Measurements from ENCODE around the gene ARL4C.

Gene ARL4C

DNA sequence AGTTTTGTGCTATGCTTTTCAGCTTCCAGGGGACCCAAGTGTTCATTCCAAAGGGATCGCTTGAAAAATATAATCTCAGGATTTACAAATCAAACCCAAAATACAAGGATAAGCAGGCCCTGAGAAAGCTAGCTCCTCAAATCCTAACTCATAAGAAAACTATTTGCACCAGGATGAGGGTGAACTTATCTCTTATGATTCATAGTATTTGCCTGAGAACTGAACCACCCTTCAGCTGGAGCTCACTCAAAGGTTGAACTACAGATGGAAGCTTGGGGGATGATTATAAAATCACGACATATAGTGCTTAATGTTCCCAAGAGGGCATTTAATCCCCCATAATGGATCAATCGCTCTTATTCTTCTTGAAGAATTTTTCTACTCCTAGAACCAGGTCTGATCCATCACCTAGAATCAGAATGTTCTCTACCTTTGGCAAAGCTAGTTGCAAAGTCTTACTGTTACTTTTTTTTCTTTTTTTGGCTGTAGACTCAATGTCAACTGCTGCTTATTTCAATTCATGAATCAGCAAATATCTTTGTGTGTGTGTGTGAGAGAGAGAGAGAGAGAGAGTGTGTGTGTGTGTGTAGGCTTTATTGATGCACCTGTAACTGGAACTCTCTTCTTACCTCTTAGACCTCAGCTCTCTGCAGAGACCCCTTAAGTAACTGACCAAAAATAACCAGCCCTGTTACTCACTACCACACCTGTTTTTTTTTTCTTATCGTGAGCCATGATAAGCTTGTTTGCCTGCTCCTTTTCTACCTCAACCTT, 44.8 kb downstream of the ARL4C start:
- Histone ChIP-seq H3K36me3 (ENCODE audit: low read length) (no peaks in the 10 kb centered on the region), H4K20me1 (ENCODE audit: low read depth, low read length) (no peaks in the 10 kb centered on the region), H3K27ac (ENCODE audit: low read depth, low read length) (no peak overlapping the region), H3K9me3 (ENCODE audit: insufficient read depth, low read length) (no peaks in the 10 kb centered on the region), H3F3A (ENCODE audit: insufficient read depth) (no peaks in the 10 kb centered on the region), H3K9me2 (replicated peaks; ENCODE audit: insufficient read depth, low read length) (no peaks in the 10 kb centered on the region), H2AFZ (ENCODE audit: low read depth, low read length, severe bottlenecking) (no peak overlapping the region), H3K9ac (ENCODE audit: low read length) (no peak overlapping the region), H3K4me2 (ENCODE audit: low read depth, low read length, poor library complexity, severe bottlenecking) (no peak overlapping the region), H3K27me3 (ENCODE audit: low read length) (no peaks in the 10 kb centered on the region), H3K4me3 (ENCODE audit: insufficient read depth, low read length, poor library complexity, severe bottlenecking) (no peak overlapping the region), H3K79me2 (ENCODE audit: insufficient read depth, low read length) (no peaks in the 10 kb centered on the region)
- TF ChIP-seq, protein P1, sequence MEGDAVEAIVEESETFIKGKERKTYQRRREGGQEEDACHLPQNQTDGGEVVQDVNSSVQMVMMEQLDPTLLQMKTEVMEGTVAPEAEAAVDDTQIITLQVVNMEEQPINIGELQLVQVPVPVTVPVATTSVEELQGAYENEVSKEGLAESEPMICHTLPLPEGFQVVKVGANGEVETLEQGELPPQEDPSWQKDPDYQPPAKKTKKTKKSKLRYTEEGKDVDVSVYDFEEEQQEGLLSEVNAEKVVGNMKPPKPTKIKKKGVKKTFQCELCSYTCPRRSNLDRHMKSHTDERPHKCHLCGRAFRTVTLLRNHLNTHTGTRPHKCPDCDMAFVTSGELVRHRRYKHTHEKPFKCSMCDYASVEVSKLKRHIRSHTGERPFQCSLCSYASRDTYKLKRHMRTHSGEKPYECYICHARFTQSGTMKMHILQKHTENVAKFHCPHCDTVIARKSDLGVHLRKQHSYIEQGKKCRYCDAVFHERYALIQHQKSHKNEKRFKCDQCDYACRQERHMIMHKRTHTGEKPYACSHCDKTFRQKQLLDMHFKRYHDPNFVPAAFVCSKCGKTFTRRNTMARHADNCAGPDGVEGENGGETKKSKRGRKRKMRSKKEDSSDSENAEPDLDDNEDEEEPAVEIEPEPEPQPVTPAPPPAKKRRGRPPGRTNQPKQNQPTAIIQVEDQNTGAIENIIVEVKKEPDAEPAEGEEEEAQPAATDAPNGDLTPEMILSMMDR (IDR thresholded peaks at IDR 0.05; ENCODE audit: insufficient read depth, low read length, poor library complexity, severe bottlenecking), result no peak
- TF ChIP-seq EZH2phosphoT487 (conservative IDR thresholded peaks at IDR 0.05; ENCODE audit: low read length), result no peak

DNA sequence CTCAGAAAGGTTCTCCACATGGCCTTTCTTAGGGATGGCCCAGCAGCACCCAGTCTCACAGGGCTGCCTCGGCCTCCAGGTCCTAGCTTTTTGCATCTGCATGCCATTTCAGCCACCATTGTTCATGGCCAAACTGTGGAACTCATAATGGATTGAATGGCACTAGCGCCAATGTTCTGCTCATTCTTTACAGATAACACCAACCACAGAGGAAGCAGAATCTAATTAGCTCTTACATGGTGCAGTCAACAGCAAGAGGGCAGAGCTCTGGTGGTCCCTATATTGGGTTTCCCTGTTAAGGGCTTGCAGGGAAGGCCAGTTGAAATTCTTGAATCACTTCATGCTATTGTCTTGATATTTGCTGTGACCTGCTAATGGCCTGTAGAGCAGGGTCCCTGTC, 45.6 kb downstream of the ARL4C start:
- H3K9ac ChIP-seq (ENCODE audit: low read length), result no peak overlapping the region
- no peaks in the 10 kb centered on the region for H4K20me1 ChIP-seq (ENCODE audit: low read depth, low read length)
- H3K9me3 ChIP-seq (ENCODE audit: insufficient read depth, low read length), result no peaks in the 10 kb centered on the region
- no peak overlapping the region for H3K27ac ChIP-seq (ENCODE audit: low read depth, low read length)
- H3K36me3 ChIP-seq (ENCODE audit: low read length), result no peaks in the 10 kb centered on the region
- H3F3A ChIP-seq (ENCODE audit: insufficient read depth), result no peaks in the 10 kb centered on the region
- no peaks in the 10 kb centered on the region for H3K27me3 ChIP-seq (ENCODE audit: low read length)
- H3K4me2 ChIP-seq (ENCODE audit: low read depth, low read length, poor library complexity, severe bottlenecking), result no peak overlapping the region
- H3K9me2 ChIP-seq (replicated peaks; ENCODE audit: insufficient read depth, low read length), result no peaks in the 10 kb centered on the region
- H3K4me3 ChIP-seq (ENCODE audit: insufficient read depth, low read length, poor library complexity, severe bottlenecking), result no peak overlapping the region
- TF ChIP-seq EZH2phosphoT487 (conservative IDR thresholded peaks at IDR 0.05; ENCODE audit: low read length), result no peak
- TF ChIP-seq, protein P1 (IDR thresholded peaks at IDR 0.05; ENCODE audit: insufficient read depth, low read length, poor library complexity, severe bottlenecking), result no peak
- no peak overlapping the region for H2AFZ ChIP-seq (ENCODE audit: low read depth, low read length, severe bottlenecking)
- H3K79me2 ChIP-seq (ENCODE audit: insufficient read depth, low read length), result no peaks in the 10 kb centered on the region

DNA sequence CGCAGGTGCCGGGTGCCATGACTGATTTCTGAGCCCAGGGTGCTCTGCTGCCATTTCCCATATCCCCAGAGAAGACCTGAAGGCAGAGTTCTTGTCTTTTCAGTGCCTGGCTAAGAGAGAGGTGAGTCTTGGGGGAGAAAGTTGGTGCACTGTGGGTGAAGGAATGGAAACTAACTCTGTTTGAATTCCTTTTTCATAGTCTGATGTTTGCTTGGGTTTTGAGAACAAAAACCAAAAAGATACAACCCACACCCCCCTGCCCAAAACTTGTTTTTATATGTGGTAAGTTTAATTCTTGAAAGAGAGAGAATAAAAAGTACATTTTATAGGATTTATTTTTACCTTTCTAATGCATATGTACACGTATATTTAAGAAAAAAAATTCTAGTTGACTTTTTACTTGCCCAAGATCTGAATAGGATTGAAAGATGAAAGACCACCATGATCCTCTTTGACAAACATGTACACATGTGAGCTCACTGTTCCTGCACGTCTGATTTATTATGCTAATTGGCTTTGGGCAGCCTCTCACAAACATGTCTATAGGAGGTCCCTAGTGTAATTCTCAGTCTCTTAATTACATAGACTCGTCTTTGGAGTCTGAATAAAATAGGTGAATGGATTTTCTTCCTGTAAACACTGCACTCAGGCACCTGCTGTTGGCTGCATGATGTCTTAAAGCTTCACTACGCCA, 46.3 kb downstream of the ARL4C start:
- Histone ChIP-seq H3K4me2 (ENCODE audit: low read depth, low read length, poor library complexity, severe bottlenecking) (no peak overlapping the region), H3K79me2 (ENCODE audit: insufficient read depth, low read length) (no peaks in the 10 kb centered on the region), H4K20me1 (ENCODE audit: low read depth, low read length) (no peaks in the 10 kb centered on the region), H3K9me2 (replicated peaks; ENCODE audit: insufficient read depth, low read length) (no peaks in the 10 kb centered on the region), H3K27me3 (ENCODE audit: low read length) (no peaks in the 10 kb centered on the region), H2AFZ (ENCODE audit: low read depth, low read length, severe bottlenecking) (no peak overlapping the region), H3K36me3 (ENCODE audit: low read length) (no peaks in the 10 kb centered on the region), H3K4me3 (ENCODE audit: insufficient read depth, low read length, poor library complexity, severe bottlenecking) (no peak overlapping the region), H3K27ac (ENCODE audit: low read depth, low read length) (no peak overlapping the region), H3K9me3 (ENCODE audit: insufficient read depth, low read length) (no peaks in the 10 kb centered on the region), H3K9ac (ENCODE audit: low read length) (no peak overlapping the region), H3F3A (ENCODE audit: insufficient read depth) (no peaks in the 10 kb centered on the region)
- TF ChIP-seq EZH2phosphoT487 (conservative IDR thresholded peaks at IDR 0.05; ENCODE audit: low read length), result no peak
- TF ChIP-seq, protein P1 (IDR thresholded peaks at IDR 0.05; ENCODE audit: insufficient read depth, low read length, poor library complexity, severe bottlenecking), result no peak

Data from SU-DHL-6 (cell line).